Body of pancreas (tissue), 4 donors: Measurements from ENCODE around the gene SEPHS2. TPM values are rescaled to one million over a fixed set of nuclear protein-coding genes. Genes with fewer than 3 reads are reported as not detected.

ENCODE experiments used
- ATAC-seq: fragments of 150-250 bp; one replicate; pipeline ENCODE4 v1.9.1; 2016
- DNase-seq, 4 donors: peaks; one replicate each; pipeline ENCODE4 v3.0.0-alpha.2; 2019
- H3K27ac ChIP-seq, 4 donors: fragments of 200-600 bp; sonication (generic); 1 replicate in 3 of 4; 2 replicates in 1 of 4; pipeline versions ENCODE4 v1.5.1 to v1.6.1; 2016 to 2019; ENCODE audit warnings: mild to moderate bottlenecking in 1 of 4, mixed read lengths in 1 of 4, moderate library complexity in 1 of 4
- H3K27me3 ChIP-seq, 2 donors: fragments of 200-600 bp; sonication (generic); one replicate each; pipeline ENCODE4 v1.6.0; 2016; ENCODE audit warnings: mild to moderate bottlenecking in 1 of 2
- H3K36me3 ChIP-seq, 2 donors: fragments of 200-600 bp; sonication (generic); replicated peaks in 1 of 2; 2 replicates each; pipeline ENCODE4 v1.5.1; 2016; ENCODE audit warnings: low read depth in 2 of 2; ENCODE audit not compliant: insufficient read depth in 1 of 2
- H3K4me1 ChIP-seq: fragments of 200-600 bp; sonication (generic); one replicate; pipeline ENCODE4 v1.6.0; 2016
- H3K4me3 ChIP-seq, 2 donors: fragments of 200-600 bp; sonication (generic); 1 replicate in 1 of 2; 2 replicates in 1 of 2; pipeline ENCODE4 v1.5.1; 2016 to 2019
- H3K9me3 ChIP-seq, 3 donors: fragments of 200-600 bp; sonication (generic); 1 replicate in 2 of 3; 2 replicates in 1 of 3; pipeline ENCODE4 v1.5.1; 2016
- CTCF ChIP-seq, 7 experiments: fragments of 450-650 bp in 4 of 7; fragments of 200-600 bp in 3 of 7; sonication (generic) in 3 of 7; IDR thresholded peaks; one replicate each; pipeline ENCODE4 v1.5.1; 2016 to 2019; ENCODE audit warnings: antibody characterized with exemption in 7 of 7
- POLR2A ChIP-seq, 3 donors: fragments of 450-650 bp; IDR thresholded peaks; one replicate each; pipeline ENCODE4 v1.6.1; 2016; ENCODE audit warnings: antibody characterized with exemption in 3 of 3, mild to moderate bottlenecking in 2 of 3
- WGBS, 2 donors: methylation state at CpG; one replicate each; pipeline ENCODE4 v1.1.5; 2017; 5-methylcytosine and 5-hydroxymethylcytosine counted together
- intact Hi-C: fragments of 100-400 bp; cut with DNase I; formaldehyde crosslinking; loops from one replicate; pipeline ENCODE4 v1.15.1; 2023
- small RNA-seq: library from RNA; depleted of rRNA; stranded (forward); fragments of <200 nt; gene quantifications from one replicate; pipeline ENCODE3, GENCODE V24; 2016
- total RNA-seq, 2 donors: library from RNA; depleted of rRNA; stranded (reverse); fragments of >200 nt; gene quantifications; one replicate each; pipeline ENCODE4 v1.1.0, GENCODE V29; 2016

SEPHS2 gene
- total RNA-seq, 2 donors from 2014 or later: 28.0 to 29.6 TPM

- DNase-seq (peak; percentile 88 to 93 (median 92)), ATAC-seq (peak; percentile 94)
- 0 to 1% methylated on average over 5 to 90 of the region's 103 CpGs for WGBS, 2 donors
These were observed 50.3 kb downstream of the SEPHS2 start, which contains the start of gene ZNF48 for GRCh38 chr16:30395155-30395991. ZNF48 (plus strand) TSS chr16:30395420; CDS start chr16:30395795, 375 bp downstream.

GRCh38 chr16:30394592-30395154, 51.0 kb downstream of the SEPHS2 start:
- peaks cover 28% of the 10 kb centered on the region for H3K4me1 ChIP-seq
- no peak for ATAC-seq
- peak overlapping the region; percentile 48 to 84 (median 66) for H3K27ac ChIP-seq
- TF ChIP-seq CTCF (IDR thresholded peaks at IDR 0.05) (no peak), POLR2A (IDR thresholded peaks at IDR 0.05) (no peak)
- no peaks in the 10 kb centered on the region for H3K27me3 ChIP-seq
- intact Hi-C loops: no loop called here
- peak overlapping the region; percentile 23 to 75 for H3K4me3 ChIP-seq
- 6 to 9% methylated on average over 23 to 31 of the region's 31 CpGs for WGBS, 2 donors
- no peaks in the 10 kb centered on the region for H3K9me3 ChIP-seq
- H3K36me3 ChIP-seq: no peaks in the 10 kb centered on the region
- DNase-seq: no peak

More at GRCh38 chr16:30395155-30395991, 50.3 kb downstream of the SEPHS2 start, which contains the start of gene ZNF48:
- intact Hi-C loops: no loop called here
- Histone ChIP-seq H3K27me3 (no peaks in the 10 kb centered on the region), H3K4me1 (peaks cover 33% of the 10 kb centered on the region), H3K9me3 (no peaks in the 10 kb centered on the region), H3K36me3 (no peaks in the 10 kb centered on the region), H3K4me3 (peak within 1 kb of the TSS; percentile 70 to 75), H3K27ac (peak within 1 kb of the TSS; percentile 48 to 84 (median 66))
- TF ChIP-seq CTCF (IDR thresholded peaks at IDR 0.05) (peak in 6 of 7 experiments; percentile 22 to 70 (median 54)), POLR2A (IDR thresholded peaks at IDR 0.05) (peak in 2 of 3 donors; percentile 37 to 46)

Small RNAs within 50 kb of the gene (small RNA-seq; reads per million reads assigned to genes)
- gene RF00019: not detected
- gene RF00406: not detected
- gene RNU7-61P: not detected

Other genes starting within 250 kb of the SEPHS2 start
- gene SULT1A3, start 246.6 kb downstream of the SEPHS2 start, total RNA-seq: 10 to 100 TPM in 1 of 2 donors, 1 to 10 TPM in 1; 5.7 to 63.3 TPM
- gene NPIPB13, start 197.4 kb downstream of the SEPHS2 start, total RNA-seq: 1 to 10 TPM in 1 of 2 donors, under 1 TPM in 1; 0.33 to 3.1 TPM
- gene CD2BP2, start 90.6 kb downstream of the SEPHS2 start, total RNA-seq: 10 to 100 TPM; 19.8 to 20.2 TPM
- 10 to 100 TPM; 17.9 to 22.1 TPM for gene TBC1D10B, start 75.4 kb downstream of the SEPHS2 start, total RNA-seq
- not detected for gene MYL11, start 71.1 kb downstream of the SEPHS2 start, total RNA-seq
- under 1 TPM; 0.26 to 0.33 TPM for gene SEPTIN1, start 63.3 kb downstream of the SEPHS2 start, total RNA-seq
- gene ZNF48, start 50.5 kb downstream of the SEPHS2 start, total RNA-seq: 10 to 100 TPM in 1 of 2 donors, 1 to 10 TPM in 1; 9.3 to 12.2 TPM
- 10 to 100 TPM; 16.6 to 18.8 TPM for gene ZNF771, start 38.3 kb downstream of the SEPHS2 start, total RNA-seq
- 10 to 100 TPM in 1 of 2 donors, 1 to 10 TPM in 1; 3.3 to 15.0 TPM for gene DCTPP1, start 15.8 kb downstream of the SEPHS2 start, total RNA-seq
- 1 to 10 TPM; 1.3 to 9.2 TPM for gene ITGAL, start 26.9 kb upstream of the SEPHS2 start, total RNA-seq
- gene ZNF768, start 80.7 kb upstream of the SEPHS2 start, total RNA-seq: 10 to 100 TPM; 17.8 to 24.1 TPM
- gene ZNF747, start 89.0 kb upstream of the SEPHS2 start, total RNA-seq: 10 to 100 TPM; 10.2 to 11.4 TPM
- gene ZNF764, start 112.5 kb upstream of the SEPHS2 start, total RNA-seq: 10 to 100 TPM in 1 of 2 donors, 1 to 10 TPM in 1; 8.3 to 23.7 TPM
- 10 to 100 TPM; 19.2 to 27.4 TPM for gene ZNF688, start 125.8 kb upstream of the SEPHS2 start, total RNA-seq
- 10 to 100 TPM; 10.9 to 16.1 TPM for gene ZNF785, start 139.8 kb upstream of the SEPHS2 start, total RNA-seq
- gene ZNF689, start 164.5 kb upstream of the SEPHS2 start, total RNA-seq: 1 to 10 TPM; 4.6 to 7.0 TPM
- 10 to 100 TPM; 20.5 to 65.6 TPM for gene PRR14, start 205.1 kb upstream of the SEPHS2 start, total RNA-seq
- gene FBRS, start 212.6 kb upstream of the SEPHS2 start, total RNA-seq: 10 to 100 TPM; 20.8 to 76.8 TPM